ENCODE measurements around the gene ARL6IP5. TPM values are rescaled to one million over a fixed set of nuclear protein-coding genes. Genes with fewer than 3 reads are reported as not detected.

ARL6IP5 gene
- total RNA-seq, 3 donors from 2014 or later (not counting 1 experiment from before 2014, with no cell fraction given), result 98.1 to 132 (median 105) TPM

DNA sequence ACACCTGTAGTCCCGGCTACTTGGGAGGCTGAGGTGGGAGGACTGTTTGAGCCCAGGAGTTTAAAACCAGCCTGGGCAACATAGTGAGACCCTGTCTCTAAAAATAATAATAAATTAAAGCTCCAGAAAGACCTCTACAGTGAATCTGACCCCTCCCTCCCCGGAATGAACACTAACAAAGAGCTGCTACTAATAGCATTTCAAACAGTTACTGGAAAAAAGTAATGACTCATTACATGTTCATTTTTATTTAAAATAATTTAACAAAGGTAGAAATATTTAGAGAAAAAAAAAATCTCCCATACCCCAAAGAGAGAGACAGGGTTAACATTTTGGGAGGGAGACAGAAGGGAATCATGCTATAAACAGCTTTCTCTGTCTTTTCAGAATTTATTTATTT, 2.4 kb upstream of the ARL6IP5 start:
- H3K9me3 Mint-ChIP-seq, result no peaks in the 10 kb centered on the region
- WGBS (ENCODE audit: insufficient coverage), result no CpG with 5 or more reads among the region's 2 CpGs

GRCh38 chr3:69082805-69083204, 1.9 kb upstream of the ARL6IP5 start:
- H3K27me3 ChIP-seq (ENCODE audit: control insufficient read depth, insufficient read depth, low read length), result no peaks in the 10 kb centered on the region
- Mint-ChIP-seq H3K4me3 (peak overlapping the region; percentile 96), H3K9me3 (no peaks in the 10 kb centered on the region), H3K4me1 (peaks cover 56 to 59% of the 10 kb centered on the region in 2 donors), H3K27me3 (ENCODE audit: low read depth in 2 of 2) (no peaks in the 10 kb centered on the region), H3K27ac (peak overlapping the region; percentile 90 to 98), H3K36me3 (no peaks in the 10 kb centered on the region)
- H3K36me3 ChIP-seq (ENCODE audit: control insufficient read depth, insufficient read depth, low read length), result no peaks in the 10 kb centered on the region
- DNase-seq, result peak; percentile 57 to 88
- no peak overlapping the region for H3K4me3 ChIP-seq (ENCODE audit: low read length)
- intact Hi-C loops (cut with micrococcal nuclease), result loop anchor here (10.0 kb wide), 1 partner anchor 1428 kb away; the partner anchor contains the start of gene SUCLG2
- peak overlapping the region; percentile 72 for H3K27ac ChIP-seq (ENCODE audit: low read length)
- H3K9me3 ChIP-seq (ENCODE audit: control insufficient read depth, insufficient read depth, low read length), result no peaks in the 10 kb centered on the region
- ATAC-seq, result peak; percentile 63 to 78 (median 75)
- TF ChIP-seq, protein P1, sequence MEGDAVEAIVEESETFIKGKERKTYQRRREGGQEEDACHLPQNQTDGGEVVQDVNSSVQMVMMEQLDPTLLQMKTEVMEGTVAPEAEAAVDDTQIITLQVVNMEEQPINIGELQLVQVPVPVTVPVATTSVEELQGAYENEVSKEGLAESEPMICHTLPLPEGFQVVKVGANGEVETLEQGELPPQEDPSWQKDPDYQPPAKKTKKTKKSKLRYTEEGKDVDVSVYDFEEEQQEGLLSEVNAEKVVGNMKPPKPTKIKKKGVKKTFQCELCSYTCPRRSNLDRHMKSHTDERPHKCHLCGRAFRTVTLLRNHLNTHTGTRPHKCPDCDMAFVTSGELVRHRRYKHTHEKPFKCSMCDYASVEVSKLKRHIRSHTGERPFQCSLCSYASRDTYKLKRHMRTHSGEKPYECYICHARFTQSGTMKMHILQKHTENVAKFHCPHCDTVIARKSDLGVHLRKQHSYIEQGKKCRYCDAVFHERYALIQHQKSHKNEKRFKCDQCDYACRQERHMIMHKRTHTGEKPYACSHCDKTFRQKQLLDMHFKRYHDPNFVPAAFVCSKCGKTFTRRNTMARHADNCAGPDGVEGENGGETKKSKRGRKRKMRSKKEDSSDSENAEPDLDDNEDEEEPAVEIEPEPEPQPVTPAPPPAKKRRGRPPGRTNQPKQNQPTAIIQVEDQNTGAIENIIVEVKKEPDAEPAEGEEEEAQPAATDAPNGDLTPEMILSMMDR (IDR thresholded peaks at IDR 0.05), result no peak
- H3K4me1 ChIP-seq (ENCODE audit: control insufficient read depth, insufficient read depth, low read length), result peaks cover 50% of the 10 kb centered on the region

More for the DNA sequence above, 2.4 kb upstream of the ARL6IP5 start:
- Histone ChIP-seq H3K27me3 (ENCODE audit: control insufficient read depth, insufficient read depth, low read length) (no peaks in the 10 kb centered on the region), H3K27ac (ENCODE audit: low read length) (peak overlapping the region; percentile 72), H3K4me3 (ENCODE audit: low read length) (no peak overlapping the region), H3K4me1 (ENCODE audit: control insufficient read depth, insufficient read depth, low read length) (peaks cover 51% of the 10 kb centered on the region), H3K9me3 (ENCODE audit: control insufficient read depth, insufficient read depth, low read length) (no peaks in the 10 kb centered on the region), H3K36me3 (ENCODE audit: control insufficient read depth, insufficient read depth, low read length) (no peaks in the 10 kb centered on the region)
- intact Hi-C loops (cut with micrococcal nuclease), result loop anchor here (10.0 kb wide), 1 partner anchor 1428 kb away; the partner anchor contains the start of gene SUCLG2
- H3K4me3 Mint-ChIP-seq, result peak overlapping the region; percentile 96
- peaks cover 56 to 59% of the 10 kb centered on the region in 2 donors for H3K4me1 Mint-ChIP-seq
- TF ChIP-seq, protein P1 (IDR thresholded peaks at IDR 0.05), result no peak
- ATAC-seq (no peak), DNase-seq (no peak)
- H3K27me3 Mint-ChIP-seq (ENCODE audit: low read depth in 2 of 2), result no peaks in the 10 kb centered on the region
- H3K36me3 Mint-ChIP-seq, result no peaks in the 10 kb centered on the region
- H3K27ac Mint-ChIP-seq, result peak overlapping the region; percentile 90 to 98

DNA sequence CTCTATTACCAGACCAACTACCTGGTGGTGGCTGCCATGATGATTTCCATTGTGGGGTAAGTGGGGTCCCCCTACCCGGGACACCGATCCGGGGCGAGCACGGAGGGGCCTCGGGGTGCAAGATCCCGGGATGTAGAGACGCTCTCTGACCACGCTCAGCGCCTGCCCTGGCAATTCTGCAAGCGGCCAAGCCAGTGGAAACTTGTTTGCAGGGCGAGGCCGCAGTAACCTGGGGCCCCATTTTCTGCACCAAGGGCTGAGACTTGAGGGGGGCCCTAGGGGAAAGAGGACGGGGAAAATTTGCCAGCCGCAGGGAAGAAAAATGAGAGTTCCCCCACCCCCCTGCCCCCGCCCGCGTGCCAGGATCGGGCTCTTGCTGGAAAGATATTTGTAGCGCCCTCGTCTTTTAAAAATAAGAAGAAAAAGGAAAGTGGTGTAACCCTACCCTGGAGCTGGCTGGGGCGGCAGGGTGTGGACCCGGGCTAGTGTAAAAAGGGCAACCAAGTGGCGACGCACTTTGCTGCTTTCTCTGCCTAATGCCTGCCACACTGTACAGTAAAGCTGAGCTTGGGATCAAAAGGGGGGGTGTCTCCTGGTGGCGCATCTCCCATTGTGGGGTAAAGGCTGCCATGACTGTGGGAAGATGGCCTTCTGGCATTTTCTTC, 563 bp downstream of the ARL6IP5 start:
- Histone ChIP-seq H3K4me3 (ENCODE audit: low read length) (peak overlapping the region; percentile 92), H3K36me3 (ENCODE audit: control insufficient read depth, insufficient read depth, low read length) (peaks cover 5% of the 10 kb centered on the region), H3K4me1 (ENCODE audit: control insufficient read depth, insufficient read depth, low read length) (peaks cover 53% of the 10 kb centered on the region), H3K27ac (ENCODE audit: low read length) (peak overlapping the region; percentile 78), H3K9me3 (ENCODE audit: control insufficient read depth, insufficient read depth, low read length) (no peaks in the 10 kb centered on the region), H3K27me3 (ENCODE audit: control insufficient read depth, insufficient read depth, low read length) (no peaks in the 10 kb centered on the region)
- DNase-seq (peak in 1 of 2 donors; percentile 46), ATAC-seq (peak in 1 of 3 donors; percentile 8)
- peak overlapping the region; percentile 96 for H3K4me3 Mint-ChIP-seq
- no peaks in the 10 kb centered on the region for H3K27me3 Mint-ChIP-seq (ENCODE audit: low read depth in 2 of 2)
- intact Hi-C loops (cut with micrococcal nuclease), result loop anchor here (10.0 kb wide), 1 partner anchor 1430 kb away; the partner anchor contains the start of gene SUCLG2
- TF ChIP-seq, protein P1 (IDR thresholded peaks at IDR 0.05), result no peak
- H3K27ac Mint-ChIP-seq, result peak overlapping the region; percentile 90 to 98
- H3K36me3 Mint-ChIP-seq, result no peaks in the 10 kb centered on the region
- no peaks in the 10 kb centered on the region for H3K9me3 Mint-ChIP-seq
- under 1% methylated on average over 22 of the region's 26 CpGs for WGBS (ENCODE audit: insufficient coverage)
- H3K4me1 Mint-ChIP-seq, result peaks cover 66 to 67% of the 10 kb centered on the region in 2 donors
